Left lobe of liver (tissue), 2 donors: ENCODE measurements around the gene BTBD2. TPM values are rescaled to one million over a fixed set of nuclear protein-coding genes. Genes with fewer than 3 reads are reported as not detected.
"Not testable (repeated sequence)": the region's sequence is repeated elsewhere in the genome, so short reads cannot be mapped to it uniquely, and the experiment has no call there.

Experiments used
- ATAC-seq: fragments of 200-7000 bp; cut with Tn5 transposase; one replicate; pipeline ENCODE4 v1.9.1; 2020; ENCODE audit warnings: mild to moderate bottlenecking, moderate library complexity
- DNase-seq: peaks from one replicate; pipeline ENCODE4 v3.0.0-alpha.2; 2020; ENCODE audit warnings: low spot score
- total RNA-seq: library from RNA; stranded (reverse); gene quantifications from one replicate; pipeline ENCODE4 v1.2.1, GENCODE V29; 2021
- donor health status: DM: no; HTN: no; CAD: no; lungs with moderate emphysema.
- donor health status: DM: no; HTN: yes; CAD: no.

The BTBD2 gene
- total RNA-seq, 1 donor from 2014 or later, result 25.9 TPM

DNA sequence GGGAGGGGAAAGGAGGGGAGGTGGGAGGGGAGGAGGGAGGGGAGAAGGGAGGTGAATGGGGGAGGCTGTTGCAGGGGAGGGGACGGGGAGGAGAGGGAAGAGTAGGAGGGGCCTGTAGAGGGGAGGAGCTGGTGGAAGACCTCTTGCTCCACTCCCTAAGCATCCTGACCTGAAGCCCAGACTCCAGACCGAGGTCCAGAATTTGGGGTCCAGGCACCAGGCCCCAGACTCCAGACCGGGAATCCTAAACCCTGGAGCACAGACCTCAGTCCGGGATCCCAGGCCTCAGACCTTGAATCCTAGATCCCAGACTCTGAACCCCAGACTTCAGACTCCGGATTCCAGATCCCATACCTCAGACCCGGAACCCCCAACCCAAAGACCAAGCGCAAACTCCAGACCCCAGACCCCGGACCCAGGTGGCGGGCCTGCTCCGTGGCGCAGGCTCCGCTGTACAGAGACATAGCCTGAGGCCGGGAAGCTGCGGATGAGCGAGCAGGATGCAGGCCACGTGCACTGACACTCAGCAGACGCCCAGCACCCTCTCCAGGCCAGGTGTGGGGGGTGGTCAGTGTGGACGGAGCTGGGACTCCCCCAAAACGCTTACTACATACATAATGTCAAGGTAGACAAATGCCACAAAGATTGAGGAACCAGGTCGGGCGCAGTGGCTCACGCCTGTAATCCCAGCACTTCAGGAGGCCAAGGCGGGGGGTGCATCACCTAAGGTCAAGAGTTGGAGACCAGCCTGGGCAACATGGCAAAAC lies 710 bp upstream of the BTBD2 start:
- DNase-seq (no peak), ATAC-seq (peak; percentile 88)

DNA sequence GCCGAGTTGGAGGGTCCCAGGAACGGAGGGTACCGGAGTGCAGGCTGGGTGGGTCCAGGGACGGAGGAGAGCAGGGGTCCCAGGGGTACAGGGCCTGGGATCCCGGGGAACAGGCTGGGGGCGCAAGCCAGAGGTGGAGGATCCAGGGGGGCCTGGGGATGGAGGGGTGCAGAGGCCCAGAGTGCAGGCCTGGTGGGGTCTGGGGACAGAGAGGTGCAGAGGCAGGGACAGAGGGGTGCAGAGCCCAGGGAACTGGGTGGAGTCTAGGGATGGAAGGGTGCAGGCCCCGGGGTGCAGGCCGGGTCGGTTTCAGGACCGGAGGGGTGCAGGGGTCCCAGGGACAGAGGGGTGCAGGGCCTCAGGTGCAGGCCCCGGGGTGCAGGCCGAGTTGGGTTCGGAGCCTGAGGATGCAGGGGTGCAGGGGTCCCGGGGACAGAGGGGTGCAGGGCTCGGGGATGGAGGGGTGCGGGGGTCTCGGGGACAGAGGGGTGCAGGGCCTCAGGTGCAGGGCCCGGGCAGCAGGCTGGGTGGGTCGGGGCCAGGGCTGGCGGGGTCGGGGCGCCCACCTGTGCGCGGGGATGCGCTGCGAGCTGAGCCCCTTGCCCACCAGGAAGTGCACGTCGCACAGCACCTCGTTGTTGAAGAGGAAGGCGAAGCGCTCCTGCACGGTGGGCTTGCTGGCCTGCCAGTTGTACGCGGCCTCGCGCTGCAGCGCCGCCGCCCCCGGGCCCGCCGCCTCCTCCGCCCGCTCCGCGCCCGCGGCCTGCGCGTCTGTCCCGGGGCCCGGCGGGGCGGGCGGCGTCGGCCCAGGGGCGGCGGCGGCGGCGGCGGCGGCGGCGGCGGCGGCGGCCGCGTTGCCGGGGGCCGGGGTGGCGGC lies 545 bp downstream of the BTBD2 start:
- ATAC-seq (peak; percentile 2), DNase-seq (no peak)

DNA sequence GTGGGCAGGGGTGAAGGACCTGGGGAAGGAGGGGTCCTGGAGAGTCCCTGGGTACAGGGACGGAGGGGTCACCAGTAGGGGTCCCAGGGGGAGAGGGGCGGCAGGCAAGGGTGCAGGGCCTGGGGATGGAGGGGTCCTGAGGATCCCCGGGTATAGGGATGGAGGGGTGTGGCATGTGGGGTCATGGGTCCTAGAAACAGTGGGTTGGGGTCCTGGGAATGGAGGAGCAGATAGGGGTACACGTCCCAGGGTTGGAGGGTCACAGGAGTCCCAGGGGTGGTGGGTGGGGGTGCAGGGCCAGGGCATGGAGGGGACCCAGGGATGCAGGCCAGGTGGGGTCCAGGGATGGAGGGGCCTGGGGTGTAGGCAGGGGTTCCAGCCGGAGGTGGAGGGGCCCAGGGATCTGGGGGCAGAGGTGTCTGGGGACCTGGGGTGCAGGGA lies 1.4 kb downstream of the BTBD2 start:
- ATAC-seq (no peak), DNase-seq (no peak)

DNA sequence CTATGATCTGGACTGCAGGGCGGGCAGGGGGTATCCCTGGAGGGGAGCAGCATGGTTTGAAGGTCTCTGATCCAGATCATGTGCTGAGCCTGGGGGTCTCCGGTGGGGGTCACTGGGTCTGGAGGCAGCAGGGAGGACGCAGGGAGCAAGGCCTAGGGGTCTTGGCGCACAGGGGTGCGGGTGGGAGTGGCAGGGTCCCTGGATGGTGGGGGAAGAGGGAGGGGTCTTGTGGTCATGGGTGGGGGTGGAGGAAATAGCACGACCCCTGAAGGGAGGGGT lies 1.9 kb downstream of the BTBD2 start:
- DNase-seq (no peak), ATAC-seq (no peak)

DNA sequence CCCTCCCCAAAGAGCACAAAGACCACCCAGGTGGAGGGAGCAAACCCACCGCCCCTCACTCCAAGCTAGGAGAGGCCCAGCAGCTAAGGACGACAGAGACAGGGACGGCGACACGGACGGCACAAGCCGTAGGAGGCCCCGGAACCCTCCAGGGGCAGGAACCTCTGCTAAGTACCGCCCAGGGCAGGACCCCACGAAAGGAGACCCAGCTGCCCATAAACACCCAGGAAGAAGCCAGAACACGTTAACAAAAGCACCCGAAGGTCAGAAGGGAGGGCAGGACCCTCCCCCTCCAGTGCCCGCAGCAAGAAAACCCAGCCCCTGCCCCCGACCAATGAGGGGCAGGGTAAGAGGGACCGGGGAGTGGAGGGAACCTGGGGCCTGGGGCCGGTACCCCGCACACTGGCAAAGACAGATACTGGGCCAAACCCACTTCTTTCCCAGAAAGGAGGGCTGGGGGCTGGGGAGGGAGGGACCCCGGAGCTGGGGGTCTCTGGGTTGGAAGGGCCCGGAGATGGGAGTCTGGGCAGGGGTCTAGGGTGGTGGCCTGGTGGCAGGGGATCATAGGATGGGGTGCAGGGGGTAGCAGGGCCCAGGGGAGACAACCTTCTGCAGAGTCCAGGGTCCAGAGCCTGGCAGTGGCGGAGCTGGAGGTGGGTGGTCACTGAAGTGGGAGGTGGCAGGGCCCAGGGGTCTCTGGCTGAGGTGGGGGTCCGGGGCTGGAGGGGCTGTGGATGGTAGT lies 2.4 kb downstream of the BTBD2 start:
- no peak for ATAC-seq
- no peak for DNase-seq

DNA sequence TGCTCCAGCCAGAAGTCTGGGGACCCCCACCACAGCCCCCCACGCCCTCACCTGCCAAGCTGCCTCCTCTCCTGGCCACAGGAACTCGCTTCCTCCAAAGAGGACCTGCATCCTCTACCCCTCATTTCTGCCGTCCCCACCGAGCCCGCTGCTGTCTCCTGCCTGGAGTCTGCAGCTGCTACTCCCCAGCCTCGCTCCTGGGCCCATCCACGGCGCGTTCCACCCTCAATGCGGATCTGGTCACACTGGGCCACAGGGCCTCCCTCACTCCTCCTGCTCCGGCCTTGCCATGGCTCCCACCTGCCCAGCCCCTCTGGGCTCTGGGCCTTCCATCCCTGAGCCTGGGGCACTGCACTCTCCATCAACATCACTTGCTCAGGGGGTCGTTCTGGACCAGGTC lies 4.3 kb downstream of the BTBD2 start:
- DNase-seq, result no peak

DNA sequence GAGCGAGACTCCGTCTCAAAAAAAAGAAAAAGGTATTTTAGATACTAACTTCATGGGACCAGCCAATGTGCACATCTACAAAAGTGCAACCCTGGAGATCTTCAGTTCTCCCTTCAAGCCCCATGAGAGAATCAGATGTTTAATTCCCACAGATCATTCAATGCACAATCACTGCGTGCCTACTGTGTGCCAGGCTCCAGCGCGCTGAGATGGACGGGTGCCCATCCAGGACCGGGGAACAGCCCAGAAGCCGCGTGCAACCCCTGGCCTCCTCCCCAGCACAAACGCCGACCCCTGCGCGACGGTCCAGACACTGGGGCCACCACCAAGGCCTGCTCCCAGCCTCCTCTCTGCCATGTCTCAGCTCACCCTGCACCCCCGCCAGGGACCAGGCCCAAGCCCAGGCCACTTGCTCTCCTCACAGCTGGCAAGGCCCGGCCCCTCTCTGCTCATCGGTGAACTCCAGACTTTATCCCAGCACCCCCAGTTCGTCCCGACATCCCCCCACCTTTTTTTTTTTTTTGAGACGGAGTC lies 5.3 kb downstream of the BTBD2 start:
- ATAC-seq (no peak), DNase-seq (no peak)

More for the DNA sequence above, 4.3 kb downstream of the BTBD2 start:
- ATAC-seq, result no peak

DNA sequence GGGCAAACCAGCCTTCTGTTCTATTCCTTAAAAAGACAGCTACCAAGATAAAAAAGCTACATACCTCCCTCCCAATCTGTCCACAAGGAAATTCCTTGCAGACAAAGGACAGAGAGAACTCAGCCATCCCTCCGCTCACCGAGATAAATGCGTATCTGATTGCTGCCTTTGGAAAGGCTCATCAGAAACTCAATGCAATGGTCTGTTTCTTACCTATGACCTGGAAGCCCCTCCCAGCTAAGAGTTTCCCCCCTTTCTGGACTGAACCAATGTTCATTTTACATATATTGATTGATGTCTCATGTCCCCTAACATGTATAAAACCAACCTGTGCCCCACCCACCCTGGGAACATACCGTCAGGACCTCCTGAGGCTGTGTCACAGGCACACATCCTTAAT lies 11.6 kb downstream of the BTBD2 start:
- ATAC-seq (no peak), DNase-seq (no peak)

DNA sequence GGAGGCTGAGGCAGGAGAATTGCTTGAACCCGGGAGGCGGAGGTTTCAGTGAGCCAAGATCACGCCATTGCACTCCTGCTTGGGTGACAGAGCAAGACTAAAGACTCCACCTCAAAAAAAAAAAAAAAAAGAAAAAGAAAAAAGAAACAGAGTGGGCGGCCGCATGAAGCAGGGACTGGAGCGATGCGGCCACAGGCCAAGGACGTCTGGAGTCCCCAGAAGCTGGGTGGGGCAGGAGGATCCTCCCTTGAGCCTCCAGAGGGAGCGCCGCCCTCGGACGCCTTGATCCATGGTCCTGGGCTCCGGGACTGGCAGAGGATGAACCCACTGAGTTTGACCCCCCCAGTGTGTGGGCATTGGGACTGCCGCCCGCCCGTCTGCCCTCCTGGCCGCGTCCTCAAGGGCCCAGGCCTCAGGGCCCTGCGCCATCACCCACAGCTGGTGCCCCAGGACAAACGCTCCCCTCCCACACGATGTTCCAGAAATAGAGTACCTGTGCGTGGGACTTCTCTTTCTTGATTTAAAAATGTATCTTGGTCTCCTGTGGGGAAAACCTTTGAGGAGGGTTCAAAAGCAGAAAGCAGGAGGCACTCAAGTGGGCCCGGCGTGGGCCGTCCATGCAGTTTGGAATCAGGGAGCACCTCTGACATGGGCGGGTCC lies 15.5 kb downstream of the BTBD2 start:
- DNase-seq (no peak), ATAC-seq (no peak)

DNA sequence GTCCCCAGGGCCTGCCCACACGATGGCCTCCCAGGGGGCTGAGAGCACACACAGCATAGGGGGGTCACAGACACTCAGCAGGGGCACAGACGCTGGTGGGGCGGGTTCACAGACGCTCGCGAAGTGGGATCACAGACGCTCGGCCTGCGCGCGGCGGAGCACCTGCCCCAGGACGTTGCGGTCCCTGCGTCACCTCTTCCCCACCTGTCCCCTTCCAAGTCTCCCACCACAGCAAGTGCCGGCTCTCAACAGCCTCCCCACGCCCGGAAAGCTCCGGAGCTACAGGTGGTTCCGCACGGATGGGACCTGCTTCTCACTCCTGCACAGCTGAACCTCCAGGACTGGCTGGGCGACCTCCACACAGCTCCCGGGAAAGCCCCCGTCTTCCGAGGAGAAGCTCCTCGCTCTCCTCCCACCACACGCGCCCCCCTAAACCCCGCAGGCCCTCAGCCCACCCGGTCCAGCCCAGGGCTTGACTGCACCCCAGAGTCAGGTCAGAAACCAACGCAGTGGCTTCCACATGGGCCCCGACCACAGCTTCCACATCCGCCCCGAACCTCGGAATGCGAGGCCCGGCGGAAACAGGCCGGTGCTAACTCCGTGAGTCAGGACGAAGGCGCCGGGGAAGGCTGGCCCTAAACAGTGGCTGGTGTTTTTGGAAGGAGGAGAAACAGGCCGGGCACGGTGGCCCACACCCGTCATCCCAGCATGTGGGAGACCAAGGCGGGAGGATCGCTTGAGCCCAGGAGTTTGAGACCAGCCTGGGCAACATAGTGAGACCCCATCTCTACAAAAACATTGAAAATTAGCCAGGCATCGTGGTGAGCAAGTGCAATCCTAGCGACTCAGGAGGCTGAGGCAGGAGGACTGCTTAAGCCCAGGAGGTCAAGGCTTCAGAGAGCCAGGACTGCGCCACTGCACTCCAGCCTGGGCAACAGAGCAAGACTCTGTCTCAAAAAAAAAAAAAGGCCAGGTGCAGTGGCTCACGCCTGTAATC lies 16.5 kb downstream of the BTBD2 start:
- ATAC-seq (peak; percentile 17), DNase-seq (no peak)

DNA sequence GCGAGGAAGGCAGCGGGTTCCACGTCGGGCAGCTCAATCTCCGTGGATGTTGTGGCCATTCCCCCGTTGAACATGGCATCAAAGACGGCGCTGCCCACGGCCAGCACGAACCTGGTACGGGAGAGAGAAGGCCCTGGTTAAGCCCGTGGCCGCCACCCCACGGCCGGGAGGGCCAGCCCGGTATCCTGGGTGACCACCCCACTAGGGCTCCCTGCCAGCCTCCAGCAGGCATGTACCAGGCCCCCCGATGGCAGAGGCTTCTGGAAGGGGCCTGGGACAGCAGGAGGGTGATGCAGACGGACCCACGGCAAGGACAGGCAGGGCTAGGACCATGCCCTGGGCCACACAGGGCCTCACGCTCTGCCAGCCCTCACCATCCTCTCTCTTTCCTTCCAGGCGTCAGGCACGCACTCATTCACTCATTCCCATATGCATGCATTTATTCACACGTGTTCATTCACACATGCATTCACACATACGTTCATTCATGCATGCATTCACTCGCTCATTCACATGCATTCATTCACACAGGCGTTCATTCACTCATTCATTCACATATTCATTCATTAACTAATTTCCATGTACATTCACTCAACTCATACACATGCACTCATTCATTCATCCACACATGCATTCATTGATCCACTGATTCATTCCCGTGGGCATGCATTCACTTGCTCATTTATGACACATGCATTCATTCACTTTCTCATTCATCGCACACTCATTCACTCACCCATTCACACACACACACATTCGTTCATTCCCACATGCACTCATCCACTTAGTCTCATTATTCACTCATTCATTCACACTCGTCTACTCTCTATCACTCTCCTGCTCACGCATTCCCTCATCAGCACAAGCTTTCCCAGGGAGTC lies 17.9 kb downstream of the BTBD2 start:
- ATAC-seq (no peak), DNase-seq (no peak)

DNA sequence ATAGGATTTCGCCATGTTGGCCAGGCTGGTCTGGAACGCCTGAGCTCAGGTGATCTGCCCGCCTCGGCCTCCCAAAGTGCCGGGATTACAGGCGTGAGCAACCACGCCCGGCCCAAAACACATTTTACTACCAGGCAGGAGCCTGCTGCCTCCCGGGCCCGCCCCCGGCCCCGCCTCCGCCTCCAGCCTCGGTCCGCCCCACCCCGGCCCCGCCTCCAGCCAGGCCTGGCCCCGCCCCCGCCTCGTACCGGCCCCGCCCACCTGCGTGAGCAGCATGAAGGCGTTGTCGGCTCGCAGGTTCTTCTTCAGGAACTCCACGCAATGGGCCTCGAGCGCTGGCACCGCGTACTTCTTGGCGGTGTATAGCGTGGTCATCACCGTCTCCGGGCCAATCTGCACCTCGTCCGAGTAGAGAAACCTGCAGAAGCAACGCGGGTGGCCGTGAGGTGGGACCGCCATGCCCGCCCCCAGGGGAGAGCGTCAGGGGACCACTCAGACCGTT lies 22.7 kb downstream of the BTBD2 start:
- DNase-seq (no peak), ATAC-seq (peak; percentile 36)

DNA sequence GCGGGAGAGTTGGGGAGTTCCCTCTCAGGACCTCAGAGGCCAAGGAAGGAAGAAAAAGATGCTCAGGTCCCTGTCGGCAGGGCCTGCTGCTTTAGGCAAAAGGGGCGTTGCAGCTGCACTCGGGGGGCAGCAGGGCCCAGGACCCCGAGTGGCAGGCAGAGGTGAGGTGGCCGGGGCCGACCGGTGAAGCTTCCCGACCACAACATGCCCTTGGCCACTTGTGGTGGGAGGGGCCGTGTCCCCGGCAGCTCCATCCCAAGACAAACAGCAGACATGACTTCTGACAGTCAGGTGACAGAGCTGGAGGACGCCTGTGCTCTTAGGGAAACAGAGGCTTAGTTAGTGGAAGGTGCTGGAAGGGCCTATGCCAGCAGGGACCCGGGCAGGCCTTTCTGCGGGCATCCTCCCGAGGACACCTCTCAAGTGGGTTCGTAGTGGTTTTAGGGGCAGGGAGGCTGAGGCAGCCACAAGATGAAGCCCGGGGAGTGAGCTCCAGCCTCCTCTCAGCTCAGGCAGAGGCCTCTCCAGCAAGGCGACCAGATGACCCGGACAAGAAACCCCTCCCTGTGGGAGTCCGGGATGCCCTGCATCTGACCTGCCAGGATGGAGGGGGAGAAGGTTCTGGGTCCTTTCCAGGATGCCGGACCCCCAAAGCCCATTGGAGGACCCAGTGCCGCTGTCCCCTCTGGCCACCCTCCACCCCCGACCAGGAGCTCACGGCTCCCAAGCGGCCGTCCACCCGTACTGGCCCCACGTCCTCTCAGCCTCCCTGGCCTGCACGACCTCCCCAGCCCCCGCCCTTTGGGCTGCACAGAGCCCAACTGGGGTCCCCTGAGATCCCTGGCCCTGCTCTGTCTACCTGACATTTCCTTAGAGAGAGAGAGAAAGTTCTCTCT lies 24.2 kb downstream of the BTBD2 start:
- DNase-seq (no peak), ATAC-seq (no peak)

DNA sequence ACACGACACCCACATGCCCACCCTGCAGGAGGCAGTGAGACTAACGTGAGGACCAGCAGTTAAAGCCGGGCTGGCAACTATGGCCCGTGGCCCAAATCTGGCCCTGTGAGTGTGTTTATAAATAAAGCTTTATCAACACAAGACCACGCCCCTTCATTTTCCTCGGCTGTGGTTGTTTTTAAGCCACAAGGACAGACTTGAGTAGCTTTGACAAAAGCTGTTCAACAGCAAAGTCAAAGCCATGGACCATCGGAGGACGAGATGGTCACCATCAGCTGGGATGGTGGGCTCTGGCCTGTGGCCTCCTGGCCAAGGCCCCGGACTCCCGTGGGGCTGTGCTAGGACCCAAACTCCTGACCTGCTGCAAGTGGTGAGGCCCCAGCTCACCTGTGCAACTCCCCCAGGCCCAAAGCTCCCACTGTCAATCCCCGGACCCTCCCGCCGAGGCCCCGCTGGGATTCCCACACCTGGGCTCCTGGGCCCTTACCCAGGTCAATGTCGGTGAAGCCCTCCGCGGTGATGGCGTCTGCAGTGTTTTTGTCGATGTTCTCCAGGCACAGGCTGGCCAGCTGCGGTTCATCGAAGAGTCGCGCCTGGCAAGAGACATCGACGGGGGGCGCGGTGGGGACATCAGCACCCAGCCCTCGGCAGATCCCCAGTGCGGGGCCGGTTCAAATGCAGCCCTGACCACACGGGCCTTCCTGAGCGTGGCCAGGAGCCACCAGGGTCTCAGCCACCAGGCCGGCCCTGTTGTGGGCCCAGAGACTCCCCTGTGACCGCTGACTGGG lies 25.1 kb downstream of the BTBD2 start:
- no peak for ATAC-seq
- no peak for DNase-seq

DNA sequence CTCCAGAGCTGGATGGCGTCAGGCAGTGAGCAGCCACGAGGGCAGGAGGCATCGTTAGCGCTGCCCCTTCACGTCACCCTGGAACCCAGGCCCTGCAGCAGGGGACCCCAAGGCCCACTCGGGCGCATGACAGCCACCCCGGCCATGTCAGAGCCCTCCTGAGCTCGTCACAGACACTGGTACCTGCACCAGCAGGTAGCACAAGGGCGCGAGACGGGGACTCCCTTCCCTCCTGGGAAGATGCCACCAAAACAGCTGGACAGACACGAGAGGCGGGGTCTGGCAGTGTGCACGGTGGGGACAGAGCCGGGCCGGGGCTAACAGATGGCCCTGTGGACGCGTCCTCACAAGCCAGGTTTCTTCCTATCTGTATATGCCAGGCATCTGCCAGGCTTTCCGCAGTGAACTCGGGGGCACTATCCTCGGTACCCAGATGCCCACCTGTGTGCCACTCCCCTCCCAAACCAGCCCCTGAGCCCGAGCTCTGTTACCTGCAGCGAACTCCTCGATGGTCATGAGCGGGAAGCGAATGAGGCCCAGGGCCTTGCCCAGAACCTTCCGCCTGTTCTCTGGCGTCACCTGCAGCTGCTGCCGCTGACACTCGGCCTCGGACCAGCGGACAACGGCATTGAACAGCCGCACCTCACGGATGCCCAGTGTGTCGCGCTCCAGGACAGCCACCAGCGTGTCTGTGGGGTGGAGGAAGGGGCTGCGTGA lies 25.8 kb downstream of the BTBD2 start:
- ATAC-seq (no peak), DNase-seq (no peak)

DNA sequence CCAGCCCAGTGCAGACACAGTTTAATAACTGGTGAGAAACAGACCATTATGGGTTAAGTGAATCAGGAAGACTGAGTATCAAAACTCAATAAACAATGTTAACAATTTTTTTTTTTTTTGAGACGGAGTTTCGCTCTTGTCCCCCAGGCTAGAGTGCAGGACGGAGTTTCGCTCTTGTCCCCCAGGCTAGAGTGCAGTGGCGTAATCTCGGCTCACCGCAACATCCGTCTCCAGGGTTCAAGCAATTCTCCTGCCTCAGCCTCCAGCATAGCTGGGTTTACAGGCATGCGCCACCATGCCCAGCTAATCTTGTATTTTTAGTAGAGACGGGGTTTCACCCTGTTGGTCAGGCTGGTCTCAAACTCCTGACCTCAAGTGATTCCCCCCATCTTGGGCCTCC lies 27.1 kb downstream of the BTBD2 start:
- DNase-seq, ATAC-seq: not testable (repeated sequence)
